GM12872 (cell line): Measurements from ENCODE around the gene PANK4.

Source experiments
- CTCF ChIP-seq: IDR thresholded peaks from 3 replicates; pipeline ENCODE4 v1.5.1; 2011; ENCODE audit warnings: low read depth, mild to moderate bottlenecking, low read length, moderate library complexity; ENCODE audit not compliant: insufficient read depth

Gene PANK4

GRCh38 chr1:2566101-2567045 lies 40.0 kb upstream of the PANK4 start:
- no peak for TF ChIP-seq CTCF

- TF ChIP-seq CTCF, result no peak
Observed at GRCh38 chr1:2564815-2565374, 38.5 kb upstream of the PANK4 start.

GRCh38 chr1:2564006-2564814 lies 37.8 kb upstream of the PANK4 start:
- no peak for TF ChIP-seq CTCF

- no peak for TF ChIP-seq CTCF
Observed at GRCh38 chr1:2563205-2563604, 36.8 kb upstream of the PANK4 start.

- TF ChIP-seq CTCF, result peak; percentile 74
Observed at GRCh38 chr1:2561898-2562895, 35.8 kb upstream of the PANK4 start.

GRCh38 chr1:2561446-2561845 lies 35.0 kb upstream of the PANK4 start:
- no peak for TF ChIP-seq CTCF
